ENCODE data around the gene DENND1A.

DENND1A gene

GRCh38 chr9:123378025-123378424, 551.9 kb downstream of the DENND1A start:
- no peak for DNase-seq (ENCODE audit: low read depth)
- no peak overlapping the region for H3K4me3 ChIP-seq (ENCODE audit: low read depth, low read length)
- no peak for TF ChIP-seq CTCF (conservative IDR thresholded peaks at IDR 0.05; ENCODE audit: low read depth, low read length)

GRCh38 chr9:123377211-123377971, 552.5 kb downstream of the DENND1A start:
- no peak for DNase-seq (ENCODE audit: low read depth)
- no peak for TF ChIP-seq CTCF (conservative IDR thresholded peaks at IDR 0.05; ENCODE audit: low read depth, low read length)
- H3K4me3 ChIP-seq (ENCODE audit: low read depth, low read length): no peak overlapping the region

GRCh38 chr9:123376218-123377071, 553.5 kb downstream of the DENND1A start:
- no peak for DNase-seq (ENCODE audit: low read depth)
- TF ChIP-seq CTCF (conservative IDR thresholded peaks at IDR 0.05; ENCODE audit: low read depth, low read length): no peak
- H3K4me3 ChIP-seq (ENCODE audit: low read depth, low read length): no peak overlapping the region

- TF ChIP-seq CTCF (conservative IDR thresholded peaks at IDR 0.05; ENCODE audit: low read depth, low read length): no peak
- no peak overlapping the region for H3K4me3 ChIP-seq (ENCODE audit: low read depth, low read length)
- DNase-seq (ENCODE audit: low read depth): no peak
These were observed 554.3 kb downstream of the DENND1A start for GRCh38 chr9:123375469-123376132.

- no peak overlapping the region for H3K4me3 ChIP-seq (ENCODE audit: low read depth, low read length)
- DNase-seq (ENCODE audit: low read depth): no peak
- TF ChIP-seq CTCF (conservative IDR thresholded peaks at IDR 0.05; ENCODE audit: low read depth, low read length): no peak
These were observed 556.0 kb downstream of the DENND1A start for GRCh38 chr9:123373946-123374345.

GRCh38 chr9:123373447-123373923, 556.4 kb downstream of the DENND1A start:
- no peak overlapping the region for H3K4me3 ChIP-seq (ENCODE audit: low read depth, low read length)
- TF ChIP-seq CTCF (conservative IDR thresholded peaks at IDR 0.05; ENCODE audit: low read depth, low read length): no peak
- DNase-seq (ENCODE audit: low read depth): no peak
